ENCODE measurements around the gene ABTB1. TPM values are rescaled to one million over a fixed set of nuclear protein-coding genes. Genes with fewer than 3 reads are reported as not detected.
"Not testable (repeated sequence)": the region's sequence is repeated elsewhere in the genome, so short reads cannot be mapped to it uniquely, and the experiment has no call there.

The ABTB1 gene
- total RNA-seq, 1 experiment from 2014 or later: 1.5 TPM

- H3K4me3 ChIP-seq (ENCODE audit: insufficient read depth, low read depth, low read length): peak overlapping the region; percentile 79
- H3K27me3 ChIP-seq (ENCODE audit: control insufficient read depth, insufficient read depth, low read length): peaks cover 12% of the 10 kb centered on the region; the same call in 1 of the 2 replicates
- DNase-seq: peak; percentile 79
- H3K36me3 ChIP-seq (replicated peaks; ENCODE audit: control insufficient read depth, insufficient read depth, low read length): no peaks in the 10 kb centered on the region
These were observed 694 bp downstream of the ABTB1 start for GRCh38 chr3:127673191-127674100.

GRCh38 chr3:127674101-127674721, 1.5 kb downstream of the ABTB1 start:
- Histone ChIP-seq H3K36me3 (replicated peaks; ENCODE audit: control insufficient read depth, insufficient read depth, low read length) (no peaks in the 10 kb centered on the region), H3K4me3 (ENCODE audit: insufficient read depth, low read depth, low read length) (peak overlapping the region; percentile 79; the same call in 1 of the 2 replicates)
- DNase-seq: no peak

GRCh38 chr3:127674790-127675189, 2.0 kb downstream of the ABTB1 start:
- Histone ChIP-seq H3K4me3 (ENCODE audit: insufficient read depth, low read depth, low read length) (no peak overlapping the region), H3K36me3 (replicated peaks; ENCODE audit: control insufficient read depth, insufficient read depth, low read length) (no peaks in the 10 kb centered on the region), H3K27me3 (ENCODE audit: control insufficient read depth, insufficient read depth, low read length) (peaks cover 12% of the 10 kb centered on the region; the same call in 1 of the 2 replicates)
- no peak for DNase-seq

More at GRCh38 chr3:127674101-127674721, 1.5 kb downstream of the ABTB1 start:
- peaks cover 12% of the 10 kb centered on the region; the same call in 1 of the 2 replicates for H3K27me3 ChIP-seq (ENCODE audit: control insufficient read depth, insufficient read depth, low read length)

- Histone ChIP-seq H3K27me3 (ENCODE audit: control insufficient read depth, insufficient read depth, low read length) (peaks cover 12% of the 10 kb centered on the region; the same call in 1 of the 2 replicates), H3K36me3 (replicated peaks; ENCODE audit: control insufficient read depth, insufficient read depth, low read length) (no peaks in the 10 kb centered on the region), H3K4me3 (ENCODE audit: insufficient read depth, low read depth, low read length) (no peak overlapping the region)
- no peak for DNase-seq
These were observed 3.1 kb downstream of the ABTB1 start for GRCh38 chr3:127675651-127676391.

GRCh38 chr3:127676456-127676855, 3.7 kb downstream of the ABTB1 start:
- no peaks in the 10 kb centered on the region for H3K36me3 ChIP-seq (replicated peaks; ENCODE audit: control insufficient read depth, insufficient read depth, low read length)
- peaks cover 12% of the 10 kb centered on the region; the same call in 1 of the 2 replicates for H3K27me3 ChIP-seq (ENCODE audit: control insufficient read depth, insufficient read depth, low read length)
- no peak overlapping the region for H3K4me3 ChIP-seq (ENCODE audit: insufficient read depth, low read depth, low read length)
- no peak for DNase-seq

DNA sequence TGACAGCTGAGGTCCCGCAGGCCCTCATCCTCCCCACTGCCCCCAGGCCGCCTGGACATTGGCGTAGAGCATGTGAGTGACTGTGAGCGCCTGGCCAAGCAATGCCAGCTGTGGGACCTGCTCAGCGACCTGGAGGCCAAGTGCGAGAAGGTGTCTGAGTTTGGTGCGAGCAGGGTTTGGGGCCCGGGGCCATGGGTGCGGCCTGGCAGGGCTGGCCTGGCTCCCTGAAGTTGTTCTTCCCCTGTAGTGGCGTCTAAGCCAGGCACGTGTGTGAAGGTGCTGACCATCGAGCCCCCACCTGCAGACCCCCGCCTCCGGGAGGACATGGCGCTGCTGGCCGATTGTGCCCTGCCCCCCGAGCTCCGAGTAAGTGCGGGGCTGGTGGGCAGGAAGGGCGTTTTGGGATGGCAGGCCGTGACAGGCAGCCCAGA, 4.2 kb downstream of the ABTB1 start:
- H3K4me3 ChIP-seq (ENCODE audit: insufficient read depth, low read depth, low read length): no peak overlapping the region
- H3K36me3 ChIP-seq (replicated peaks; ENCODE audit: control insufficient read depth, insufficient read depth, low read length): no peaks in the 10 kb centered on the region
- H3K27me3 ChIP-seq (ENCODE audit: control insufficient read depth, insufficient read depth, low read length): peaks cover 11% of the 10 kb centered on the region; the same call in 1 of the 2 replicates
- no peak for DNase-seq

GRCh38 chr3:127677541-127678314, 5.0 kb downstream of the ABTB1 start:
- H3K36me3 ChIP-seq (replicated peaks; ENCODE audit: control insufficient read depth, insufficient read depth, low read length): no peaks in the 10 kb centered on the region
- no peak overlapping the region for H3K4me3 ChIP-seq (ENCODE audit: insufficient read depth, low read depth, low read length)
- DNase-seq: no peak
- peaks cover 8% of the 10 kb centered on the region; the same call in 1 of the 2 replicates for H3K27me3 ChIP-seq (ENCODE audit: control insufficient read depth, insufficient read depth, low read length)

DNA sequence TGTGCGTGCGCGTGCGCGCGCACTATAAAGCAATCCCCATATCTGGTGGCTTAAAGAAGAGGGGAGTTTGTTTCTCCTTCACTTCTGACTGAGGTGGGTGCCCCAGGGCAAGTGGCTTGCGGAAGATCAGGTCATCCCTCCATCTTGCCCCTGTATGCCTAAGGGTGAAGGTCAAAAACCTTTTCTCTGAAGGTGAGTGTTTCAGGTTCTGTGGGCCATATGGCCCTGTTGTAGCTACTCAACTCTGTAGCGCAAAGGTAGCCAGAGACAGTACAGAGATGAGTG, 5.5 kb downstream of the ABTB1 start:
- Histone ChIP-seq H3K27me3 (ENCODE audit: control insufficient read depth, insufficient read depth, low read length) (peaks cover 8% of the 10 kb centered on the region; the same call in 1 of the 2 replicates), H3K36me3 (replicated peaks; ENCODE audit: control insufficient read depth, insufficient read depth, low read length) (no peaks in the 10 kb centered on the region), H3K4me3 (ENCODE audit: insufficient read depth, low read depth, low read length) (no peak overlapping the region)
- no peak for DNase-seq

DNA sequence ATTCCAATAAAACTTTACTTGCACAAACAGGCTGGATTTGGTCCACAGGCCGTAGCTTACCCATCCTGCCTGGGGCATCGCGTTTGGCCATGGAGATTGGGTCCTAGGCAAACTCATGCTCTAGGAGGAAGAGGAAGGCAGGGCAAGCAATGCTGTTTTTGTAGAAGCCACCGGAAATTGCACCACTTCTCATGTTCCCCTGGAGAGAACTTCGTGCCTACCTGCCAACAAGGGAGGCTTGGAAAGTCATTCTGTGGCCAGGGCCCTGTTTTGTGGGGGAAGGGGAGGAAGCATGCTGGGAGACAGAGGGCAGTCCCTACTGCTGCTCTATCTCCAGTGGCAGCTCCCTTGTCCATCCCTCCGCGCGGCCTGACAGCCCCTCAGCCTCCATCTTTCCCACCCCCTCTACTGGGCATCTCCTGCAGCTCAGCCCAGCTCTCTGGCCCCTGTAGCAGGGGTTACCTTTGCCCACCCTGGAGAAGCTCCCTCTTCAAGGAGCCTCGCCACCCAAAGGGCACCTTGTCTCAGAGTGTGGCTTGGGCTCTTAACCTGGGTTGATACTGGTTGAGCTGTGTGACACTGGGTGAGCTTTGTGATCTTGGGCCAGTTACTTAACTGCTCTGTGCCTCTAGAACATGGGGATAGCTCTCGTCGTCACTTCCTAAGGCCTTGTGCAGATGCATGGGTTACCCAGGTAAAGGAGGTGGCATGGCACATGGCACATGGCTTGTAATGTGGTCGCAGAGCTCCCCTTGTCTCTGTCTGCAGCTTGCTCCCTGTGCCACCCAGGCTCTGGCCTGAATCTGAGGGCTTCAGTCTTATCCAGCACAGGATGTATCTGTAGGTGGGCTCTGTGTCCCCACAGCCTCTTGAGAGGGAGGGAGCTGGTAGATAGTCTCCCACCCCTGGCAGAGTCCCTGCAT, 6.1 kb downstream of the ABTB1 start:
- no peak for DNase-seq
- Histone ChIP-seq H3K4me3 (ENCODE audit: insufficient read depth, low read depth, low read length) (no peak overlapping the region), H3K36me3 (replicated peaks; ENCODE audit: control insufficient read depth, insufficient read depth, low read length) (no peaks in the 10 kb centered on the region), H3K27me3 (ENCODE audit: control insufficient read depth, insufficient read depth, low read length) (peaks cover 4% of the 10 kb centered on the region; the same call in 1 of the 2 replicates)

DNA sequence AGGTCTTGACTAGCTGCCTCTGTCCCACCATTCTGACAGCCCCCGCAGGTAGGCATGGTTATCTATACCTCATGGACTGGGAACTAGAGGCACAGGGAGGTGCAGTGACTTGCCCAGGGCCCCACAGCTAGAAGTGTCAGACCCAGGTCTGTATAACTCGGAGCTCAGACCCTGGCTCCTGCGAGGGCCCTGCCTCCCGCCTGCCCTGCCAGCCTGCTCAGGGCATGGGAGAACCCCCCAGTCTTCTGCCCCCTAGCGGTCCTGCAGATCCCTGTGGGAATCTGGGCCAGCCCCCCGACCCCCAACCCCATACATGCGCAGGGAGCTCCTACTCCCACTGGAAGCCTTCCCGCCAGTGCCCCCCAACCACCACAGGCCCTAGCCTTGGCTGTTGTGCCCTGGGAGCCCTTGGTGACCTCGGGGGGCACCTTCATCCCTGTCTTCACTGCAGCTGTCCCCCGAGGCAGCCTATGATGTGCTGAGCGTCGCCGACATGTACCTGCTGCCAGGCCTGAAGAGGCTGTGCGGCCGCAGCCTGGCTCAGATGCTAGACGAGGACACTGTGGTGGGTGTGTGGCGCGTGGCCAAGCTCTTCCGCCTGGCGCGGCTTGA, 6.9 kb downstream of the ABTB1 start:
- H3K4me3 ChIP-seq (ENCODE audit: insufficient read depth, low read depth, low read length): no peak overlapping the region
- peak; percentile 90 for DNase-seq
- H3K27me3 ChIP-seq (ENCODE audit: control insufficient read depth, insufficient read depth, low read length): no peaks in the 10 kb centered on the region; the same call in 1 of the 2 replicates
- H3K36me3 ChIP-seq (replicated peaks; ENCODE audit: control insufficient read depth, insufficient read depth, low read length): no peaks in the 10 kb centered on the region

GRCh38 chr3:127680146-127680661, 7.5 kb downstream of the ABTB1 start:
- H3K36me3 ChIP-seq (replicated peaks; ENCODE audit: control insufficient read depth, insufficient read depth, low read length): no peaks in the 10 kb centered on the region
- no peak for DNase-seq
- H3K27me3 ChIP-seq (ENCODE audit: control insufficient read depth, insufficient read depth, low read length): no peaks in the 10 kb centered on the region
- no peak overlapping the region for H3K4me3 ChIP-seq (ENCODE audit: insufficient read depth, low read depth, low read length)

DNA sequence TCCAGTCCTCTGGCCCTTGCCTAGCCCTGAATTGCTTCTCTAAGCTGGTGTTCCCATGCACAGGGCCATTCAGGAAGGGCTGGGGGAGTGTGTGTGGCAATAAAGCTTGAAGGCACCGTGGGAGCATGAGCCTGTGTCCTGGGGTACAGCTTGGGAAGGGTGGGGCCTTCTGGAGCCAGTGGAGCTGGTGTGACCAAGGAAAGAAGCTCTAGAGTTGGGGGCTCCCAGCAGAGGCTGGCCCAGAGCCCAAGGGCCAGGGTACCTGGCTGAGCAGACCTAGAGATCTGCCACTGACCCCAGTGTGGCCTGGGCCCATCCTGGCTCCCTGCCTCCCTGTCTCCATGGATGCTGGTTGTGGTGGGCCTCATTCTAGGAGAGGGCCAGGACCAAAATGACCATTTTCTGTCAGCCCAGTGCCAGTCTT, 8.1 kb downstream of the ABTB1 start:
- no peak for DNase-seq

DNA sequence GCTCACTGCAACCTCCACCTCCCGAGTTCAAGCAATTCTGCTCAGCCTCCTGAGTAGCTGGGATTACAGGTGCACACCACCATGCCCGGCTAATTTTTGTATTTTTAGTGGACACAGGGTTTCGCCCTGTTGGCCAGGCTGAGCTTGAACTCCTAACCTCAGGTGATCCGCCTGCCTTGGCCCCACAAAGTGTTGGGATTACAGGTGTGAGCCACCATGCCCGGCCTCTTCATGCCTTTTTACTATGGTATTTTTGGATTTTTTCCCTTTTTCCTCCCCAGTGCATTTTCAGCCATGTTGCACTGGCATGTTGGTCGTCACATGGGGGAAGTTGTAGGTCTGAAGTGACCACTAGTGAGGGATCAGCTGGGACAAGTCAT, 9.4 kb downstream of the ABTB1 start:
- not testable (repeated sequence) for DNase-seq; H3K4me3 ChIP-seq (ENCODE audit: insufficient read depth, low read depth, low read length); H3K27me3 ChIP-seq (ENCODE audit: control insufficient read depth, insufficient read depth, low read length); H3K36me3 ChIP-seq (replicated peaks; ENCODE audit: control insufficient read depth, insufficient read depth, low read length)

More for the DNA sequence above, 8.1 kb downstream of the ABTB1 start:
- Histone ChIP-seq H3K36me3 (replicated peaks; ENCODE audit: control insufficient read depth, insufficient read depth, low read length) (no peaks in the 10 kb centered on the region), H3K27me3 (ENCODE audit: control insufficient read depth, insufficient read depth, low read length) (no peaks in the 10 kb centered on the region), H3K4me3 (ENCODE audit: insufficient read depth, low read depth, low read length) (no peak overlapping the region)
